Stomach (tissue), 4 donors: ENCODE data around the gene RAD54L2.

Source experiments
- CTCF ChIP-seq, 7 experiments: fragments of 450-650 bp in 4 of 7; fragments of 200-600 bp in 3 of 7; sonication (generic) in 3 of 7; IDR thresholded peaks; one replicate each; pipeline ENCODE4 v1.5.1; 2016 to 2019; ENCODE audit warnings: antibody characterized with exemption in 7 of 7, control low read depth in 2 of 7, mild to moderate bottlenecking in 1 of 7
- POLR2A ChIP-seq, 4 donors: fragments of 450-650 bp; IDR thresholded peaks; one replicate each; pipeline ENCODE4 v1.6.1; 2016; ENCODE audit warnings: antibody characterized with exemption in 4 of 4, control low read depth in 2 of 4, mild to moderate bottlenecking in 1 of 4, moderate library complexity in 1 of 4
- POLR2AphosphoS5 ChIP-seq, 3 donors: sonication (generic); formaldehyde crosslinking; IDR thresholded peaks; one replicate each; pipeline ENCODE4 v1.6.1; 2016; ENCODE audit warnings: antibody characterized with exemption in 3 of 3

DNA sequence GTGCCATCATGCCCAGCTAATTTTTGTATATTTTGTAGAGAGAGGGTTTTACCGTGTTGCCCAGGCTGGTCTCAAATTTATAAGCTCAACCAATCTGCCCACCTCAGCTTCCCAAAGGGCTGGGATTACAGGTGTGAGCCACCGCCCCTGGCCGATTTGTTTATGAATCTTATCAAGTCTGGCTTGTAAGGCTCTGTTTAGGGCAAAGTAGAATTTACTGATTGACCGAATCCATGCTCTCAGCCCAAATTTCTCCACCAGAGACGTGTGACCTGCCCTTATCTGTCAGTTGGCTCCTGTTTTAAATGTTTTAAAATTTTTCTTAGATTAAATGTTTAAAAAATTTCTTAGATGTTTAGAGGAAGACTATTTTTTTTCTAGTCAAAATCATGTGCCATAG is 19.5 kb downstream of the RAD54L2 start:
- TF ChIP-seq CTCF (IDR thresholded peaks at IDR 0.05) = no peak
- TF ChIP-seq POLR2A (IDR thresholded peaks at IDR 0.05) = no peak
- TF ChIP-seq POLR2AphosphoS5 (IDR thresholded peaks at IDR 0.05) = no peak
